Stimulated activated CD4-positive, alpha-beta T cell treated with anti-CD3 and anti-CD28 coated beads, Interleukin-2, amount 100 ng/mL, for 24 hours (primary cell): Measurements from ENCODE around the gene CYTH4.
A peak's percentile ranks its signal among the peaks of the same experiment; 100 is the strongest.
"Not testable (repeated sequence)": the region's sequence is repeated elsewhere in the genome, so short reads cannot be mapped to it uniquely, and the experiment has no call there.

ENCODE experiments used
- DNase-seq, 2 donors: peaks; one replicate each; pipeline ENCODE4 v3.0.0-alpha.2; 2020

The CYTH4 gene

GRCh38 chr22:37249986-37250385 lies 32.3 kb upstream of the CYTH4 start:
- DNase-seq, result no peak

- DNase-seq, result not testable (repeated sequence)
These were observed 30.5 kb upstream of the CYTH4 start for GRCh38 chr22:37251836-37252235.

- DNase-seq, result no peak
These were observed 29.1 kb upstream of the CYTH4 start for GRCh38 chr22:37253126-37253660.

- no peak for DNase-seq
These were observed 28.0 kb upstream of the CYTH4 start for GRCh38 chr22:37254209-37254866.

GRCh38 chr22:37254867-37255233 lies 27.5 kb upstream of the CYTH4 start:
- DNase-seq, result no peak

- no peak for DNase-seq
These were observed 26.7 kb upstream of the CYTH4 start for GRCh38 chr22:37255558-37256006.

- no peak for DNase-seq
These were observed 26.1 kb upstream of the CYTH4 start for GRCh38 chr22:37256075-37256726.

- DNase-seq, result no peak
These were observed 24.1 kb upstream of the CYTH4 start for GRCh38 chr22:37258005-37258752.

GRCh38 chr22:37258753-37259401 lies 23.4 kb upstream of the CYTH4 start:
- no peak for DNase-seq

- DNase-seq, result no peak
These were observed 22.7 kb upstream of the CYTH4 start for GRCh38 chr22:37259540-37260029.

- DNase-seq, result no peak
These were observed 22.0 kb upstream of the CYTH4 start for GRCh38 chr22:37260155-37260795.

- DNase-seq, result peak; percentile 68
These were observed 21.4 kb upstream of the CYTH4 start for GRCh38 chr22:37260901-37261336.

- no peak for DNase-seq
These were observed 20.0 kb upstream of the CYTH4 start for GRCh38 chr22:37262346-37262745.

GRCh38 chr22:37263966-37264887 lies 18.1 kb upstream of the CYTH4 start:
- no peak for DNase-seq

- DNase-seq, result no peak
These were observed 15.7 kb upstream of the CYTH4 start for GRCh38 chr22:37266581-37267134.

GRCh38 chr22:37267135-37267587 lies 15.1 kb upstream of the CYTH4 start:
- DNase-seq, result peak; percentile 77 to 79

GRCh38 chr22:37267661-37268413 lies 14.5 kb upstream of the CYTH4 start:
- DNase-seq, result no peak

GRCh38 chr22:37269936-37270678 lies 12.2 kb upstream of the CYTH4 start:
- no peak for DNase-seq

GRCh38 chr22:37270928-37271650 lies 11.2 kb upstream of the CYTH4 start:
- no peak for DNase-seq
